Urinary bladder (tissue), 4 donors: Measurements from ENCODE around the gene RWDD4. TPM values are rescaled to one million over a fixed set of nuclear protein-coding genes. Genes with fewer than 3 reads are reported as not detected.

ENCODE experiments used
- DNase-seq: peaks from one replicate; pipeline ENCODE4 v3.0.0-alpha.2; 2015; ENCODE audit errors: extremely low spot score
- H3K27ac ChIP-seq: one replicate; pipeline ENCODE4 v1.5.1; 2013; ENCODE audit warnings: low read depth, mild to moderate bottlenecking, moderate library complexity
- H3K36me3 ChIP-seq: one replicate; pipeline ENCODE4 v1.6.1; 2013; ENCODE audit warnings: mild to moderate bottlenecking, moderate library complexity; ENCODE audit not compliant: insufficient read depth
- H3K4me1 ChIP-seq: one replicate; pipeline ENCODE4 v1.6.1; 2013; ENCODE audit warnings: mild to moderate bottlenecking, moderate library complexity; ENCODE audit not compliant: insufficient read depth
- H3K4me3 ChIP-seq: one replicate; pipeline ENCODE4 v1.5.1; 2013; ENCODE audit warnings: low read depth, low read length
- WGBS: extraction: QIAGEN DNeasy Blood & Tissue Kit; methylation state at CpG from one replicate; pipeline ENCODE4 v1.1.7; 2013; 5-methylcytosine and 5-hydroxymethylcytosine counted together
- polyA plus RNA-seq: library from polyadenylated mRNA; stranded (reverse); fragments of 200-250 nt; gene quantifications from one replicate; pipeline ENCODE4 v1.2.3, GENCODE V29; 2013
- small RNA-seq: library from RNA; depleted of rRNA; stranded (forward); fragments of <200 nt; gene quantifications from one replicate; pipeline ENCODE3, GENCODE V24; 2014
- total RNA-seq: library from RNA; depleted of rRNA; stranded (reverse); fragments of >200 nt; gene quantifications from one replicate; pipeline ENCODE4 v1.2.3, GENCODE V29; 2014
- donor health status: healthy with polysubstance abuse.
- donor health status: healthy.

Gene RWDD4
- total and polyA plus RNA-seq, 2 donors: 18.0 to 31.4 TPM

GRCh38 chr4:183609151-183609550 lies 49.8 kb downstream of the RWDD4 start:
- H3K4me1 ChIP-seq: no peaks in the 10 kb centered on the region
- no peak overlapping the region for H3K27ac ChIP-seq
- WGBS: 88% methylated on average over 9 of the region's 9 CpGs
- H3K4me3 ChIP-seq: no peak overlapping the region
- H3K36me3 ChIP-seq: no peaks in the 10 kb centered on the region
- no peak for DNase-seq

- no peak for DNase-seq
- Histone ChIP-seq H3K27ac (no peak overlapping the region), H3K36me3 (no peaks in the 10 kb centered on the region), H3K4me1 (no peaks in the 10 kb centered on the region), H3K4me3 (no peak overlapping the region)
- WGBS: 90% methylated on average over 4 of the region's 4 CpGs
Observed at GRCh38 chr4:183607894-183608293, 51.1 kb downstream of the RWDD4 start.

- DNase-seq: no peak
- 31% methylated on average over 6 of the region's 6 CpGs for WGBS
- no peak overlapping the region for H3K4me3 ChIP-seq
- H3K36me3 ChIP-seq: no peaks in the 10 kb centered on the region
- H3K4me1 ChIP-seq: no peaks in the 10 kb centered on the region
- H3K27ac ChIP-seq: no peak overlapping the region
Observed at GRCh38 chr4:183602557-183603027, 56.4 kb downstream of the RWDD4 start.

- H3K27ac ChIP-seq: no peak overlapping the region
- 90% methylated on average over 1 of the region's 1 CpG for WGBS
- H3K4me3 ChIP-seq: no peak overlapping the region
- no peaks in the 10 kb centered on the region for H3K4me1 ChIP-seq
- no peaks in the 10 kb centered on the region for H3K36me3 ChIP-seq
- no peak for DNase-seq
Observed at GRCh38 chr4:183601381-183601780, 57.6 kb downstream of the RWDD4 start.

GRCh38 chr4:183600189-183600685 lies 58.7 kb downstream of the RWDD4 start:
- DNase-seq: no peak
- WGBS: 96% methylated on average over 3 of the region's 3 CpGs
- H3K27ac ChIP-seq: no peak overlapping the region

GRCh38 chr4:183599690-183600089 lies 59.3 kb downstream of the RWDD4 start:
- Histone ChIP-seq H3K27ac (no peak overlapping the region), H3K4me1 (no peaks in the 10 kb centered on the region), H3K36me3 (no peaks in the 10 kb centered on the region), H3K4me3 (no peak overlapping the region)
- DNase-seq: no peak

More at GRCh38 chr4:183600189-183600685, 58.7 kb downstream of the RWDD4 start:
- no peak overlapping the region for H3K4me3 ChIP-seq
- H3K4me1 ChIP-seq: no peaks in the 10 kb centered on the region
- H3K36me3 ChIP-seq: no peaks in the 10 kb centered on the region

GRCh38 chr4:183599284-183599683 lies 59.7 kb downstream of the RWDD4 start:
- no peaks in the 10 kb centered on the region for H3K4me1 ChIP-seq
- H3K4me3 ChIP-seq: no peak overlapping the region
- no peak overlapping the region for H3K27ac ChIP-seq
- H3K36me3 ChIP-seq: no peaks in the 10 kb centered on the region
- no peak for DNase-seq

GRCh38 chr4:183596067-183596757 lies 62.8 kb downstream of the RWDD4 start:
- Histone ChIP-seq H3K27ac (no peak overlapping the region), H3K4me1 (no peaks in the 10 kb centered on the region), H3K36me3 (no peaks in the 10 kb centered on the region), H3K4me3 (no peak overlapping the region)
- no peak for DNase-seq
- WGBS: 25% methylated on average over 2 of the region's 2 CpGs

- Histone ChIP-seq H3K27ac (no peak overlapping the region), H3K4me3 (no peak overlapping the region), H3K4me1 (no peaks in the 10 kb centered on the region), H3K36me3 (no peaks in the 10 kb centered on the region)
- DNase-seq: no peak
- 85% methylated on average over 3 of the region's 3 CpGs for WGBS
Observed at GRCh38 chr4:183594823-183595222, 64.2 kb downstream of the RWDD4 start.

- DNase-seq: no peak
- Histone ChIP-seq H3K4me1 (no peaks in the 10 kb centered on the region), H3K36me3 (no peaks in the 10 kb centered on the region), H3K27ac (no peak overlapping the region), H3K4me3 (no peak overlapping the region)
- 96% methylated on average over 4 of the region's 4 CpGs for WGBS
Observed at GRCh38 chr4:183591301-183591700, 67.7 kb downstream of the RWDD4 start.

Small RNAs within 50 kb of the gene (small RNA-seq; reads per million reads assigned to genes)
- gene RNU6-1053P (not detected), gene RNU6-335P (not detected), gene RNU6-479P (not detected)

Other genes starting within 250 kb of the RWDD4 start
- gene CDKN2AIP, start 214.5 kb downstream of the RWDD4 start, total RNA-seq: 19.6 TPM
- gene CDKN2AIP, start 214.5 kb downstream of the RWDD4 start, polyA plus RNA-seq: 19.1 TPM
- 13.9 TPM for gene ING2, start 154.1 kb downstream of the RWDD4 start, total RNA-seq
- gene ING2, start 154.1 kb downstream of the RWDD4 start, polyA plus RNA-seq: 15.5 TPM
- gene TRAPPC11, start 108 bp upstream of the RWDD4 start, total RNA-seq: 83.5 TPM
- 19.3 TPM for gene TRAPPC11, start 108 bp upstream of the RWDD4 start, polyA plus RNA-seq
- 35.7 TPM for gene STOX2, start 246.1 kb upstream of the RWDD4 start, total RNA-seq
- gene STOX2, start 246.1 kb upstream of the RWDD4 start, polyA plus RNA-seq: 4.0 TPM